ENCODE measurements around the gene EFNA3. TPM values are rescaled to one million over a fixed set of nuclear protein-coding genes. Genes with fewer than 3 reads are reported as not detected.

Gene EFNA3
- total RNA-seq, 3 donors from 2014 or later: 2.1 to 17.4 (median 5.6) TPM

DNA sequence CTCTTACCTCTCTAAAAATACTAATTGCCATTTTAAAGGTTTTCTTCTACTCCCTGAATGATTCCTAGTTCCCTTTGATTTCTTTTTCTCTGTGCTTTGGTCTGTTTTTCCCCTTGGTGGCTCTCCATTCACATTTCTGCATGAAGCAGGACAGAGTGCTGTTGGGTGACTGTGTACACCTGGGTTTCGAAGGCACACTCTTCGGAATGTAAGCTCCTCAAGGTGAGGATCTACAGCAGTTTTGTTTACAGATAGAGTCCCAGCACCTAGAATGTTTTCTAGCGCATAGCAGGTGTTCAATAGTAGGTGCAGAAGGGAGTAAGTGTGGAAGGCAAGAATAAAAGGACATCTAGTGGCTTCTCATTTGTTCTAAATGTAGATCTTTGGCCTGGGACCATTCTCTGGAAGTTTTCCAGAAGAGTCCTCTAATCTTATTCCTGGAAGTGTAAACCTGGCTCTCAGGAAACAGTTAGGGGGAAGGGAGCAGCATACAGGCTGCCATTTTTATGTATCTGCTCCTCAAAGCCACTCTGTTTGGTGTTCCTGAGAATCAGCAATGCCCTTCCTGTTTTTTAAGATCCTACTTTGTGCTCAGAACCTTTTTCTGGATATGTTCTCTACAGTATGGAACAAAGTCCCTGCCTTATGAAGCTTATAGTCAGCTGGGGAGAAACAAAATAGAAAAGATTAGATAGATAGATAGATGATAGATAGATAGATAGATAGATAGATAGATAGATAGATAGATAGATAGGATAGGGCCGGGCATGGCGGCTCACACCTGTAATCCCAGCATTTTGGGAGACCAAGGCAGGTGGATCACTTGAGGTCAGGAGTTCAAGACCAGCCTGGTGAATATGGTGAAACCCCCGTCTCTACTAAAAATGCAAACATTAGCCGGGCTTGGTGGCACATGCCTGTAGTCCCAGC lies 26.2 kb downstream of the EFNA3 start:
- Histone ChIP-seq H3K4me1 (ENCODE audit: low read depth) (peaks cover 10% of the 10 kb centered on the region), H3K4me3 (no peak overlapping the region), H3K9me3 (no peaks in the 10 kb centered on the region), H3K36me3 (ENCODE audit: low read depth) (no peaks in the 10 kb centered on the region)
- intact Hi-C loops (cut with DNase I, micrococcal nuclease): no loop called here
- ATAC-seq (peak; percentile 8), DNase-seq (no peak)
- TF ChIP-seq CTCF (IDR thresholded peaks at IDR 0.05): no peak

DNA sequence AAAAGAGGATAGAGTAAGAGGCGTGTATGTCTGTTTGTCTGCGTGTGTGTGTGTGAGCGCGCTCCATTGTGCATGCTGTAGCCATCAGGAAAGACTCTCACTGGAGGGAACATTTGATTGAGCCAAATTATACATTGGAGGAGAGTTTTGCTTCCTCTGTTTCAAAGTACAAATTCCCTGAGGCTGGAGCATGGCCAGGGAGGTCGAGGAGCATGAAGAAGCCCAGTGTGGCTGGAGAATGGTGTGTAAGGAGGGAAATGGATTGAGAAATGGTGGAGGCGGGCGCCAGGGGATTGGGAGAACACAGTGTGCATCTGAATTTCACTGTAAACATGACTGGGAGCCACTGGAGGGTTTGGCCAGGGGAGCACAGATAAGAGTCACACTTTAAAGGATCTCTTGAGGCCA lies 27.0 kb downstream of the EFNA3 start:
- peak; percentile 64 for ATAC-seq
- intact Hi-C loops (cut with DNase I, micrococcal nuclease): no loop called here
- H3K9me3 ChIP-seq: no peaks in the 10 kb centered on the region
- peaks cover 10% of the 10 kb centered on the region for H3K4me1 ChIP-seq (ENCODE audit: low read depth)
- no peak for TF ChIP-seq CTCF (IDR thresholded peaks at IDR 0.05)
- H3K36me3 ChIP-seq (ENCODE audit: low read depth): no peaks in the 10 kb centered on the region
- H3K4me3 ChIP-seq: no peak overlapping the region
- DNase-seq: peak in 2 of 3 donors; percentile 55 to 59

DNA sequence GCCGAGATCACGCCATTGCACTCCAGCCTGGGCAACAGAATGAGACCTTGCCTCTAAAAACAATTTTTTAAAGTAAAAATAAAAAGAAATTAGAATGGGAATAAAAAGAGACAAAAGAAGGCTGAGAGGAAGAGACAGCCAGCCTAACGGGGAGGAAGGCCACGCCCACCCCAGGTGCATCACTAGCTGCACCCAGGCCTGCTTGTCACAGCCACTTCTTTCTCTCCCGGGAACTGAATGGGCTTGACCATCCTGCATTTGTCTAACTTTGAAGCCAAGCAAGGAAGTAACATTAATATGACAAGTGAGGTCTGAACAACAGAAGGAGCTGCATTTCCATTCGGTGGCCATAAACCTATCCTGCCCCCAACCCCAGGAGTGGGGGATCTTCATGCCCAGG lies 28.2 kb downstream of the EFNA3 start:
- no peaks in the 10 kb centered on the region for H3K36me3 ChIP-seq (ENCODE audit: low read depth)
- no peak for TF ChIP-seq CTCF (IDR thresholded peaks at IDR 0.05)
- peaks cover 9% of the 10 kb centered on the region for H3K4me1 ChIP-seq (ENCODE audit: low read depth)
- no peak for ATAC-seq
- no peaks in the 10 kb centered on the region for H3K9me3 ChIP-seq
- intact Hi-C loops (cut with DNase I, micrococcal nuclease): no loop called here
- no peak overlapping the region for H3K4me3 ChIP-seq
- peak in 1 of 3 donors; percentile 21 for DNase-seq

GRCh38 chr1:155107309-155108264 lies 28.9 kb downstream of the EFNA3 start:
- Histone ChIP-seq H3K9me3 (no peaks in the 10 kb centered on the region), H3K4me1 (ENCODE audit: low read depth) (peaks cover 3% of the 10 kb centered on the region), H3K36me3 (ENCODE audit: low read depth) (no peaks in the 10 kb centered on the region), H3K4me3 (no peak overlapping the region)
- peak; percentile 55 for ATAC-seq
- TF ChIP-seq CTCF (IDR thresholded peaks at IDR 0.05): no peak
- intact Hi-C loops (cut with DNase I, micrococcal nuclease): no loop called here
- no peak for DNase-seq

DNA sequence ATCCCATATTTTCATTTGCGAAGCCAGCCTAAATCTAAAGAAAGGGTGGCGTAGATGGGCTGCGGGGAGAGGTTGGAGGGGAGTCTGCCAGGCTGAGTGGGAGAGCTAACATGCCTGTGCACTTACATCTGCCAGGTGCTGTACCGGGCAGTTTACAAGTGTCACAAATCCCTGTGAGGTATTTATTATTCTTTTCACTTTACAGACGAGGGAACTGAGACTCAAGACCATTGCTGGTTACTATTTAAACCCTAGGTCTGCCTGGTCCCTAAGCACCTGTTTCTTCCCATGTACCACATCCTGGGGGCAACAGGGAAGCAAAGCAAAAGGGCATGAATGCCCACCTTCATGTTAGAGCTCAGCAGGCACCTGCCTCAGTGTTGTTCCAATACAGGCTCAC lies 29.7 kb downstream of the EFNA3 start:
- Histone ChIP-seq H3K9me3 (no peaks in the 10 kb centered on the region), H3K4me1 (ENCODE audit: low read depth) (no peaks in the 10 kb centered on the region), H3K36me3 (ENCODE audit: low read depth) (no peaks in the 10 kb centered on the region), H3K4me3 (no peak overlapping the region)
- no peak for TF ChIP-seq CTCF (IDR thresholded peaks at IDR 0.05)
- intact Hi-C loops (cut with DNase I, micrococcal nuclease): no loop called here
- ATAC-seq (no peak), DNase-seq (no peak)
